ENCODE data around the gene MSL3B.

Gene MSL3B

GRCh38 chr2:233848276-233848675, 19.9 kb downstream of the MSL3B start:
- TF ChIP-seq CTCF (IDR thresholded peaks at IDR 0.05): no peak
- H3K27me3 ChIP-seq: no peaks in the 10 kb centered on the region
- H3K27ac ChIP-seq: no peak overlapping the region
- no peaks in the 10 kb centered on the region for H3K9me3 ChIP-seq
- peaks cover 17% of the 10 kb centered on the region in 2 experiments for H3K4me1 ChIP-seq (ENCODE audit: control insufficient read depth in 1 of 2, insufficient read depth in 1 of 2, low read depth in 1 of 2, low read length in 1 of 2)
- no peak overlapping the region for H3K4me3 ChIP-seq (ENCODE audit: low read depth in 1 of 2, low read length in 1 of 2)
- peaks cover 57% of the 10 kb centered on the region for H3K36me3 ChIP-seq

- Histone ChIP-seq H3K9me3 (no peaks in the 10 kb centered on the region), H3K27me3 (no peaks in the 10 kb centered on the region), H3K4me1 (ENCODE audit: control insufficient read depth in 1 of 2, insufficient read depth in 1 of 2, low read depth in 1 of 2, low read length in 1 of 2) (peaks cover 8% of the 10 kb centered on the region in 2 experiments), H3K4me3 (ENCODE audit: low read depth in 1 of 2, low read length in 1 of 2) (no peak overlapping the region), H3K36me3 (peaks cover 61% of the 10 kb centered on the region), H3K27ac (no peak overlapping the region)
- no peak for TF ChIP-seq CTCF (IDR thresholded peaks at IDR 0.05)
Measured at GRCh38 chr2:233847248-233847898, 20.8 kb downstream of the MSL3B start.

GRCh38 chr2:233846387-233847247, 21.6 kb downstream of the MSL3B start:
- H3K36me3 ChIP-seq: peaks cover 69% of the 10 kb centered on the region
- H3K27me3 ChIP-seq: no peaks in the 10 kb centered on the region
- no peak overlapping the region for H3K27ac ChIP-seq
- no peaks in the 10 kb centered on the region for H3K9me3 ChIP-seq
- H3K4me3 ChIP-seq (ENCODE audit: low read depth in 1 of 2, low read length in 1 of 2): no peak overlapping the region
- no peak for TF ChIP-seq CTCF (IDR thresholded peaks at IDR 0.05)
- H3K4me1 ChIP-seq (ENCODE audit: control insufficient read depth in 1 of 2, insufficient read depth in 1 of 2, low read depth in 1 of 2, low read length in 1 of 2): peaks cover under 1% of the 10 kb centered on the region in 2 experiments

GRCh38 chr2:233845301-233846060, 22.7 kb downstream of the MSL3B start:
- H3K27me3 ChIP-seq: no peaks in the 10 kb centered on the region
- no peak overlapping the region for H3K27ac ChIP-seq
- no peaks in the 10 kb centered on the region for H3K9me3 ChIP-seq
- H3K36me3 ChIP-seq: peaks cover 80% of the 10 kb centered on the region
- H3K4me3 ChIP-seq (ENCODE audit: low read depth in 1 of 2, low read length in 1 of 2): no peak overlapping the region
- no peak for TF ChIP-seq CTCF (IDR thresholded peaks at IDR 0.05)
- H3K4me1 ChIP-seq (ENCODE audit: control insufficient read depth in 1 of 2, insufficient read depth in 1 of 2, low read depth in 1 of 2, low read length in 1 of 2): no peaks in the 10 kb centered on the region

- Histone ChIP-seq H3K9me3 (no peaks in the 10 kb centered on the region), H3K36me3 (peaks cover 80% of the 10 kb centered on the region), H3K27me3 (no peaks in the 10 kb centered on the region), H3K4me3 (ENCODE audit: low read depth in 1 of 2, low read length in 1 of 2) (no peak overlapping the region), H3K4me1 (ENCODE audit: control insufficient read depth in 1 of 2, insufficient read depth in 1 of 2, low read depth in 1 of 2, low read length in 1 of 2) (no peaks in the 10 kb centered on the region), H3K27ac (no peak overlapping the region)
- TF ChIP-seq CTCF (IDR thresholded peaks at IDR 0.05): no peak
Measured at GRCh38 chr2:233844836-233845235, 23.4 kb downstream of the MSL3B start.
